ENCODE data around the gene EHD4.

- no peak for TF ChIP-seq CTCF (IDR thresholded peaks at IDR 0.05; ENCODE audit: borderline replicate concordance, extremely low read depth, low read length, poor library complexity, severe bottlenecking)
- TF ChIP-seq EZH2 (IDR thresholded peaks at IDR 0.05; ENCODE audit: borderline replicate concordance, low read depth, low read length, severe bottlenecking), result no peak
These were observed 97.6 kb downstream of the EHD4 start for GRCh38 chr15:41874736-41875135.

All from DND-41 (cell line).